ENCODE results near the gene COL8A1.
"Not testable (repeated sequence)": the region's sequence is repeated elsewhere in the genome, so short reads cannot be mapped to it uniquely, and the experiment has no call there.

The COL8A1 gene

GRCh38 chr3:99721633-99722007, 83.2 kb downstream of the COL8A1 start:
- DNase-seq (ENCODE audit: insufficient read length, low spot score) (no peak), FAIRE-seq (no peak)
- TF ChIP-seq PAX5 (IDR thresholded peaks at IDR 0.05; ENCODE audit: insufficient read depth, low read length, severe bottlenecking) (no peak), SPI1 (IDR thresholded peaks at IDR 0.05; ENCODE audit: low read depth, low read length) (no peak), TAF1 (IDR thresholded peaks at IDR 0.05; ENCODE audit: low read depth, low read length) (no peak), POLR2AphosphoS5 (IDR thresholded peaks at IDR 0.05; ENCODE audit: low read depth, low read length) (no peak), POU2F2 (IDR thresholded peaks at IDR 0.05; ENCODE audit: low read depth, low read length) (no peak), POLR2A (IDR thresholded peaks at IDR 0.05; ENCODE audit: low read depth, low read length) (no peak)

- no peak for FAIRE-seq
- no peak for TF ChIP-seq PAX5 (IDR thresholded peaks at IDR 0.05; ENCODE audit: insufficient read depth, low read length, severe bottlenecking)
- no peak for TF ChIP-seq POU2F2 (IDR thresholded peaks at IDR 0.05; ENCODE audit: low read depth, low read length)
- TF ChIP-seq POLR2A (IDR thresholded peaks at IDR 0.05; ENCODE audit: low read depth, low read length) = no peak
- TF ChIP-seq TAF1 (IDR thresholded peaks at IDR 0.05; ENCODE audit: low read depth, low read length) = no peak
- no peak for TF ChIP-seq SPI1 (IDR thresholded peaks at IDR 0.05; ENCODE audit: low read depth, low read length)
- TF ChIP-seq POLR2AphosphoS5 (IDR thresholded peaks at IDR 0.05; ENCODE audit: low read depth, low read length) = no peak
Observed at GRCh38 chr3:99724276-99724675, 85.9 kb downstream of the COL8A1 start.

GRCh38 chr3:99730870-99731269, 92.5 kb downstream of the COL8A1 start:
- DNase-seq (ENCODE audit: insufficient read length, low spot score) (no peak), FAIRE-seq (no peak)
- no peak for TF ChIP-seq POU2F2 (IDR thresholded peaks at IDR 0.05; ENCODE audit: low read depth, low read length)
- no peak for TF ChIP-seq TAF1 (IDR thresholded peaks at IDR 0.05; ENCODE audit: low read depth, low read length)
- no peak for TF ChIP-seq SPI1 (IDR thresholded peaks at IDR 0.05; ENCODE audit: low read depth, low read length)
- no peak for TF ChIP-seq PAX5 (IDR thresholded peaks at IDR 0.05; ENCODE audit: insufficient read depth, low read length, severe bottlenecking)
- no peak for TF ChIP-seq POLR2A (IDR thresholded peaks at IDR 0.05; ENCODE audit: low read depth, low read length)
- TF ChIP-seq POLR2AphosphoS5 (IDR thresholded peaks at IDR 0.05; ENCODE audit: low read depth, low read length) = no peak

More at GRCh38 chr3:99724276-99724675, 85.9 kb downstream of the COL8A1 start:
- no peak for DNase-seq (ENCODE audit: insufficient read length, low spot score)

- no peak for TF ChIP-seq SPI1 (IDR thresholded peaks at IDR 0.05; ENCODE audit: low read depth, low read length)
- no peak for TF ChIP-seq TAF1 (IDR thresholded peaks at IDR 0.05; ENCODE audit: low read depth, low read length)
- TF ChIP-seq POLR2A (IDR thresholded peaks at IDR 0.05; ENCODE audit: low read depth, low read length) = no peak
- no peak for TF ChIP-seq PAX5 (IDR thresholded peaks at IDR 0.05; ENCODE audit: insufficient read depth, low read length, severe bottlenecking)
- TF ChIP-seq POLR2AphosphoS5 (IDR thresholded peaks at IDR 0.05; ENCODE audit: low read depth, low read length) = no peak
- no peak for TF ChIP-seq POU2F2 (IDR thresholded peaks at IDR 0.05; ENCODE audit: low read depth, low read length)
- FAIRE-seq = no peak
- DNase-seq (ENCODE audit: insufficient read length, low spot score) = no peak
Observed at GRCh38 chr3:99731499-99731898, 93.1 kb downstream of the COL8A1 start.

GRCh38 chr3:99740371-99740770, 102.0 kb downstream of the COL8A1 start:
- FAIRE-seq = not testable (repeated sequence)

GRCh38 chr3:99741588-99741987, 103.2 kb downstream of the COL8A1 start:
- DNase-seq (ENCODE audit: insufficient read length, low spot score) (no peak), FAIRE-seq (no peak)
- TF ChIP-seq SPI1 (IDR thresholded peaks at IDR 0.05; ENCODE audit: low read depth, low read length) (no peak), POU2F2 (IDR thresholded peaks at IDR 0.05; ENCODE audit: low read depth, low read length) (no peak), PAX5 (IDR thresholded peaks at IDR 0.05; ENCODE audit: insufficient read depth, low read length, severe bottlenecking) (no peak), TAF1 (IDR thresholded peaks at IDR 0.05; ENCODE audit: low read depth, low read length) (no peak)

More at GRCh38 chr3:99740371-99740770, 102.0 kb downstream of the COL8A1 start:
- not testable (repeated sequence) for DNase-seq (ENCODE audit: insufficient read length, low spot score)

- TF ChIP-seq POLR2AphosphoS5 (IDR thresholded peaks at IDR 0.05; ENCODE audit: low read depth, low read length) (no peak), TAF1 (IDR thresholded peaks at IDR 0.05; ENCODE audit: low read depth, low read length) (no peak), POU2F2 (IDR thresholded peaks at IDR 0.05; ENCODE audit: low read depth, low read length) (no peak), SPI1 (IDR thresholded peaks at IDR 0.05; ENCODE audit: low read depth, low read length) (no peak), PAX5 (IDR thresholded peaks at IDR 0.05; ENCODE audit: insufficient read depth, low read length, severe bottlenecking) (no peak), POLR2A (IDR thresholded peaks at IDR 0.05; ENCODE audit: low read depth, low read length) (no peak)
- DNase-seq (ENCODE audit: insufficient read length, low spot score) (no peak), FAIRE-seq (no peak)
Observed at GRCh38 chr3:99747915-99748314, 109.5 kb downstream of the COL8A1 start.

GRCh38 chr3:99751649-99752048, 113.3 kb downstream of the COL8A1 start:
- FAIRE-seq = no peak

GRCh38 chr3:99753268-99753975, 115.0 kb downstream of the COL8A1 start:
- DNase-seq (ENCODE audit: insufficient read length, low spot score) (no peak), FAIRE-seq (peak; percentile 85)
- TF ChIP-seq SPI1 (IDR thresholded peaks at IDR 0.05; ENCODE audit: low read depth, low read length) (no peak), PAX5 (IDR thresholded peaks at IDR 0.05; ENCODE audit: insufficient read depth, low read length, severe bottlenecking) (no peak), POU2F2 (IDR thresholded peaks at IDR 0.05; ENCODE audit: low read depth, low read length) (no peak), POLR2A (IDR thresholded peaks at IDR 0.05; ENCODE audit: low read depth, low read length) (no peak), TAF1 (IDR thresholded peaks at IDR 0.05; ENCODE audit: low read depth, low read length) (no peak), POLR2AphosphoS5 (IDR thresholded peaks at IDR 0.05; ENCODE audit: low read depth, low read length) (no peak)

More at GRCh38 chr3:99751649-99752048, 113.3 kb downstream of the COL8A1 start:
- TF ChIP-seq POU2F2 (IDR thresholded peaks at IDR 0.05; ENCODE audit: low read depth, low read length) = no peak
- TF ChIP-seq TAF1 (IDR thresholded peaks at IDR 0.05; ENCODE audit: low read depth, low read length) = no peak
- no peak for TF ChIP-seq POLR2A (IDR thresholded peaks at IDR 0.05; ENCODE audit: low read depth, low read length)
- TF ChIP-seq PAX5 (IDR thresholded peaks at IDR 0.05; ENCODE audit: insufficient read depth, low read length, severe bottlenecking) = no peak
- TF ChIP-seq POLR2AphosphoS5 (IDR thresholded peaks at IDR 0.05; ENCODE audit: low read depth, low read length) = no peak
- no peak for TF ChIP-seq SPI1 (IDR thresholded peaks at IDR 0.05; ENCODE audit: low read depth, low read length)
- no peak for DNase-seq (ENCODE audit: insufficient read length, low spot score)

- TF ChIP-seq POLR2AphosphoS5 (IDR thresholded peaks at IDR 0.05; ENCODE audit: low read depth, low read length) (no peak), POU2F2 (IDR thresholded peaks at IDR 0.05; ENCODE audit: low read depth, low read length) (no peak), PAX5 (IDR thresholded peaks at IDR 0.05; ENCODE audit: insufficient read depth, low read length, severe bottlenecking) (no peak), POLR2A (IDR thresholded peaks at IDR 0.05; ENCODE audit: low read depth, low read length) (no peak), SPI1 (IDR thresholded peaks at IDR 0.05; ENCODE audit: low read depth, low read length) (no peak), TAF1 (IDR thresholded peaks at IDR 0.05; ENCODE audit: low read depth, low read length) (no peak)
- FAIRE-seq (no peak), DNase-seq (ENCODE audit: insufficient read length, low spot score) (no peak)
Observed at GRCh38 chr3:99755831-99756230, 117.4 kb downstream of the COL8A1 start.
